ENCODE results near the gene EPHA3. TPM values are rescaled to one million over a fixed set of nuclear protein-coding genes. Genes with fewer than 3 reads are reported as not detected.

The EPHA3 gene
- total and polyA plus RNA-seq, 2 donors (not counting 1 experiment from before 2014, with no cell fraction given): 0.01 TPM; not detected in 1

DNA sequence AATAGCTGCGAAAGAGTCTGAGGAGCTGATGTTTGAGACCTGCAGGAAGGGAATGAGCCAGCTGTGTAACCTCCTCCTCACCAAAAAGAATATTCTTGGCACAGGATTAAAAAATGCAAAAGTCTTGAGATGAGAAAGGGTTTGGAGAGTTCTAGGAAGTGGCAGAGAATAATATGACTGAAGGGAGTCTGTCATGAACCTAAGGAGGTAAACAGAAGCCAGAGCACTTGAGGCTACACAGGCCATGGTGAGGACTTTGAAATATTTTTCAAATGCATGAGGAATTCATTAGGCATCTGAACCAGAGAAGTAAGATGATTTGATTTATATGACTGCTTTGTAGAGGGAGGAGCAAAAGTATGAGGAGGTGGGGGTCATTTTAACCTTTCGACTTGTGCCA, 347.8 kb downstream of the EPHA3 start:
- no peak overlapping the region for H3K9ac ChIP-seq (ENCODE audit: low read length)
- no peaks in the 10 kb centered on the region for H3K79me2 ChIP-seq (ENCODE audit: control insufficient read depth, insufficient read depth, low read length)
- Mint-ChIP-seq H3K4me1 (no peaks in the 10 kb centered on the region), H3K4me3 (no peak overlapping the region), H3K9me3 (ENCODE audit: insufficient read depth) (peaks cover 3% of the 10 kb centered on the region), H3K27ac (no peak overlapping the region), H3K27me3 (no peaks in the 10 kb centered on the region)
- peaks cover 0 to 3% (median 0%) of the 10 kb centered on the region in 3 donors for H3K9me3 ChIP-seq (ENCODE audit: control extremely low read depth in 1 of 3, control insufficient read depth in 2 of 3, insufficient read depth in 1 of 3, low read length in 2 of 3)
- no peaks in the 10 kb centered on the region for H3K27me3 ChIP-seq (replicated peaks in 1 of 4; ENCODE audit: control extremely low read depth in 1 of 4, control insufficient read depth in 3 of 4, insufficient read depth in 4 of 4, low read length in 3 of 4)
- ATAC-seq (ENCODE audit: low read depth) (no peak), DNase-seq (no peak)
- no peaks in the 10 kb centered on the region for H3K4me1 ChIP-seq (ENCODE audit: control insufficient read depth in 2 of 2, insufficient read depth in 2 of 2, low read length in 2 of 2)
- no peaks in the 10 kb centered on the region for H3K36me3 ChIP-seq (replicated peaks in 1 of 2; ENCODE audit: control extremely low read depth in 1 of 2, control insufficient read depth in 1 of 2, extremely low read depth in 1 of 2, insufficient read depth in 2 of 2, low read length in 1 of 2)
- TF ChIP-seq, protein P1, sequence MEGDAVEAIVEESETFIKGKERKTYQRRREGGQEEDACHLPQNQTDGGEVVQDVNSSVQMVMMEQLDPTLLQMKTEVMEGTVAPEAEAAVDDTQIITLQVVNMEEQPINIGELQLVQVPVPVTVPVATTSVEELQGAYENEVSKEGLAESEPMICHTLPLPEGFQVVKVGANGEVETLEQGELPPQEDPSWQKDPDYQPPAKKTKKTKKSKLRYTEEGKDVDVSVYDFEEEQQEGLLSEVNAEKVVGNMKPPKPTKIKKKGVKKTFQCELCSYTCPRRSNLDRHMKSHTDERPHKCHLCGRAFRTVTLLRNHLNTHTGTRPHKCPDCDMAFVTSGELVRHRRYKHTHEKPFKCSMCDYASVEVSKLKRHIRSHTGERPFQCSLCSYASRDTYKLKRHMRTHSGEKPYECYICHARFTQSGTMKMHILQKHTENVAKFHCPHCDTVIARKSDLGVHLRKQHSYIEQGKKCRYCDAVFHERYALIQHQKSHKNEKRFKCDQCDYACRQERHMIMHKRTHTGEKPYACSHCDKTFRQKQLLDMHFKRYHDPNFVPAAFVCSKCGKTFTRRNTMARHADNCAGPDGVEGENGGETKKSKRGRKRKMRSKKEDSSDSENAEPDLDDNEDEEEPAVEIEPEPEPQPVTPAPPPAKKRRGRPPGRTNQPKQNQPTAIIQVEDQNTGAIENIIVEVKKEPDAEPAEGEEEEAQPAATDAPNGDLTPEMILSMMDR (IDR thresholded peaks at IDR 0.05): no peak
- no peak for TF ChIP-seq EZH2 (IDR thresholded peaks at IDR 0.05; ENCODE audit: borderline replicate concordance, insufficient read depth, low read depth, low read length, poor library complexity, severe bottlenecking)
- intact Hi-C loops (cut with micrococcal nuclease): no loop called here
- no CpG with 5 or more reads among the region's 2 CpGs for WGBS (ENCODE audit: insufficient coverage)
- POLR2A ChIA-PET: no interaction called here
- no peak overlapping the region for H2AFZ ChIP-seq (ENCODE audit: insufficient read depth, low read depth, low read length, poor library complexity, severe bottlenecking)
- CTCF ChIA-PET: no interaction called here
- no peak overlapping the region for H3K4me3 ChIP-seq (ENCODE audit: control extremely low read depth in 1 of 5, extremely low read depth in 1 of 5, insufficient read depth in 1 of 5, low read depth in 2 of 5, low read length in 4 of 5)
- H3K27ac ChIP-seq (ENCODE audit: low read length in 2 of 2): no peak overlapping the region
- H3K4me2 ChIP-seq (replicated peaks; ENCODE audit: low read depth, low read length, poor library complexity, severe bottlenecking): no peak overlapping the region
- no peaks in the 10 kb centered on the region for H4K20me1 ChIP-seq (ENCODE audit: control insufficient read depth, insufficient read depth, low read length, poor library complexity, severe bottlenecking)

DNA sequence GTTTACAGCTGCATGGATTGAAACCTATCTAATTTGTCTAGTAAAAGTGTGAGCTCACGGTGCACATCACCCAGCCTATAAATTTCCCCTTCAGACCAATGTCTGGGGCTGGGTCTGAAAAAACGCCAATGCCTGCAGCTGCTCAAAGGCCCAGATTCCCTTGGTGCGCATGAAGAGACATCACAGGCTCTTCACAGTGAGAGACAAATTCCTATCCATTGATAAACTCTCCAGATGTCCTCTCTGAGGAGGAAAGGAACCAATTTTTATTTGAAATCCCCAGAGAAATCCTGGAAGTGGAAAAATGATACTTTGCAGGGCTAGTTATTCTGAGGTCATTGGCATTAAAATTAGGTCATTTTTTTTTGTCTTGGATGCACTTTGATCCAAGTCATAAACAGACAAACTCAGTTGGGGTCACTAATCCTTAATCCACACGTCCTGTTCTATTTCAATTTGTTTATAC, 360.5 kb downstream of the EPHA3 start:
- 40% methylated on average over 1 of the region's 4 CpGs for WGBS (ENCODE audit: insufficient coverage)
- no peaks in the 10 kb centered on the region for H3K79me2 ChIP-seq (ENCODE audit: control insufficient read depth, insufficient read depth, low read length)
- CTCF ChIA-PET: no interaction called here
- H3K4me1 Mint-ChIP-seq: no peaks in the 10 kb centered on the region
- H3K27ac ChIP-seq (ENCODE audit: low read length in 2 of 2): no peak overlapping the region
- no peak overlapping the region for H2AFZ ChIP-seq (ENCODE audit: insufficient read depth, low read depth, low read length, poor library complexity, severe bottlenecking)
- no peak for TF ChIP-seq EZH2 (IDR thresholded peaks at IDR 0.05; ENCODE audit: borderline replicate concordance, insufficient read depth, low read depth, low read length, poor library complexity, severe bottlenecking)
- TF ChIP-seq, protein P1 (IDR thresholded peaks at IDR 0.05): no peak
- H3K4me3 Mint-ChIP-seq: no peak overlapping the region
- ATAC-seq (ENCODE audit: low read depth): no peak
- peaks cover 0 to 3% (median 0%) of the 10 kb centered on the region in 3 donors for H3K9me3 ChIP-seq (ENCODE audit: control extremely low read depth in 1 of 3, control insufficient read depth in 2 of 3, insufficient read depth in 1 of 3, low read length in 2 of 3)
- intact Hi-C loops (cut with micrococcal nuclease): no loop called here
- H3K27me3 ChIP-seq (replicated peaks in 1 of 4; ENCODE audit: control extremely low read depth in 1 of 4, control insufficient read depth in 3 of 4, insufficient read depth in 4 of 4, low read length in 3 of 4): no peaks in the 10 kb centered on the region
- H3K4me2 ChIP-seq (replicated peaks; ENCODE audit: low read depth, low read length, poor library complexity, severe bottlenecking): no peak overlapping the region
- no peaks in the 10 kb centered on the region for H4K20me1 ChIP-seq (ENCODE audit: control insufficient read depth, insufficient read depth, low read length, poor library complexity, severe bottlenecking)
- no peaks in the 10 kb centered on the region for H3K4me1 ChIP-seq (ENCODE audit: control insufficient read depth in 2 of 2, insufficient read depth in 2 of 2, low read length in 2 of 2)
- no peak overlapping the region for H3K27ac Mint-ChIP-seq
- no peaks in the 10 kb centered on the region for H3K36me3 ChIP-seq (replicated peaks in 1 of 2; ENCODE audit: control extremely low read depth in 1 of 2, control insufficient read depth in 1 of 2, extremely low read depth in 1 of 2, insufficient read depth in 2 of 2, low read length in 1 of 2)
- no peak overlapping the region for H3K4me3 ChIP-seq (ENCODE audit: control extremely low read depth in 1 of 5, extremely low read depth in 1 of 5, insufficient read depth in 1 of 5, low read depth in 2 of 5, low read length in 4 of 5)
- POLR2A ChIA-PET: no interaction called here
- no peak for DNase-seq
- H3K9ac ChIP-seq (ENCODE audit: low read length): no peak overlapping the region
- no peaks in the 10 kb centered on the region for H3K27me3 Mint-ChIP-seq
- H3K9me3 Mint-ChIP-seq (ENCODE audit: insufficient read depth): no peaks in the 10 kb centered on the region

All from B cell (primary cell).